Retinal pigment epithelial cell (primary cell): ENCODE data around the gene GPR63.
A peak's percentile ranks its signal among the peaks of the same experiment; 100 is the strongest.

Source experiments
- DNase-seq: peaks from one replicate; pipeline ENCODE4 v3.0.0-alpha.2; 2010; ENCODE audit warnings: low read depth
- H3K4me3 ChIP-seq: 2 replicates; pipeline ENCODE4 v1.5.1; 2011; ENCODE audit warnings: mild to moderate bottlenecking, low read length, control low read depth, moderate library complexity
- TF ChIP-seq, protein P1 (sequence below): conservative IDR thresholded peaks from 2 replicates; pipeline ENCODE4 v1.5.1; 2011; ENCODE audit warnings: low read depth, low read length, control low read depth, inconsistent platforms

GPR63 gene

DNA sequence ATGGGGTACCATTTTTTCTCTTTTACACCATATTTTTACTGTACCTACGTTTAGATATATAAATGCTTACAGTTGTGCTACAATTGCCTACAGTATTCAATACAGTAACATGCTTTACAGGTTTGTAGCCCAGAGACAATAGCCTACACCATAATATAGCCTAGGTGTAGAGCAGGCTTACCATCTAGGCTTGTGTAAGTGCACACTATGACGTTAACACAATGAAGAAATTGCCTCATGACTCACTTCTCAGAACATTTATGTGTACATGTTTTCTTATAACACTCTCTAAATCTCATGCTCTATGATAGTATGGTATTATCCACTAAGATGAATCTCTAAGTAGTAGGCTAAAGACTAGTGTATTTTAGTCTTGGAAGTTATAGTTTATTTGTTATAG is 13.5 kb downstream of the GPR63 start:
- no peak overlapping the region for H3K4me3 ChIP-seq
- DNase-seq: no peak
- TF ChIP-seq, protein P1, sequence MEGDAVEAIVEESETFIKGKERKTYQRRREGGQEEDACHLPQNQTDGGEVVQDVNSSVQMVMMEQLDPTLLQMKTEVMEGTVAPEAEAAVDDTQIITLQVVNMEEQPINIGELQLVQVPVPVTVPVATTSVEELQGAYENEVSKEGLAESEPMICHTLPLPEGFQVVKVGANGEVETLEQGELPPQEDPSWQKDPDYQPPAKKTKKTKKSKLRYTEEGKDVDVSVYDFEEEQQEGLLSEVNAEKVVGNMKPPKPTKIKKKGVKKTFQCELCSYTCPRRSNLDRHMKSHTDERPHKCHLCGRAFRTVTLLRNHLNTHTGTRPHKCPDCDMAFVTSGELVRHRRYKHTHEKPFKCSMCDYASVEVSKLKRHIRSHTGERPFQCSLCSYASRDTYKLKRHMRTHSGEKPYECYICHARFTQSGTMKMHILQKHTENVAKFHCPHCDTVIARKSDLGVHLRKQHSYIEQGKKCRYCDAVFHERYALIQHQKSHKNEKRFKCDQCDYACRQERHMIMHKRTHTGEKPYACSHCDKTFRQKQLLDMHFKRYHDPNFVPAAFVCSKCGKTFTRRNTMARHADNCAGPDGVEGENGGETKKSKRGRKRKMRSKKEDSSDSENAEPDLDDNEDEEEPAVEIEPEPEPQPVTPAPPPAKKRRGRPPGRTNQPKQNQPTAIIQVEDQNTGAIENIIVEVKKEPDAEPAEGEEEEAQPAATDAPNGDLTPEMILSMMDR: no peak

DNA sequence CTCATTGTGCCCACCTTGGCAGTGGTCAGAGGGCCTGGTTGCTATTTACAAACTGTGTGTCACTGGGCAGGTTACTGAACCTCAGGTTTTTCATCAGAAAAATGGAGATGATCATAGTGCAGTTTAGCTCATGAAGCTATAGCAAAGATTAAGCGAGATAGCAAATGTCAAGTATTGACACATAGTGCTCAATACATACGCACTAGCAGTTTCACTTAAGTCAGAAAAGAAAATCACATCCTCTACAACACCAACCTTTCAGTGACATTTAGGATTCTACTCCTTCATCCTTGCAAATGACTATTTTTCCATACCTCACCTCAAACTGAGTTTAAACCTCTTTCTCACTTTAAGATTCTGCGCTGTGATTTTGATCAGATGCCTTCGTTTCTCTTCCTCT is 16.2 kb downstream of the GPR63 start:
- no peak overlapping the region for H3K4me3 ChIP-seq
- DNase-seq: no peak
- TF ChIP-seq, protein P1: no peak

DNA sequence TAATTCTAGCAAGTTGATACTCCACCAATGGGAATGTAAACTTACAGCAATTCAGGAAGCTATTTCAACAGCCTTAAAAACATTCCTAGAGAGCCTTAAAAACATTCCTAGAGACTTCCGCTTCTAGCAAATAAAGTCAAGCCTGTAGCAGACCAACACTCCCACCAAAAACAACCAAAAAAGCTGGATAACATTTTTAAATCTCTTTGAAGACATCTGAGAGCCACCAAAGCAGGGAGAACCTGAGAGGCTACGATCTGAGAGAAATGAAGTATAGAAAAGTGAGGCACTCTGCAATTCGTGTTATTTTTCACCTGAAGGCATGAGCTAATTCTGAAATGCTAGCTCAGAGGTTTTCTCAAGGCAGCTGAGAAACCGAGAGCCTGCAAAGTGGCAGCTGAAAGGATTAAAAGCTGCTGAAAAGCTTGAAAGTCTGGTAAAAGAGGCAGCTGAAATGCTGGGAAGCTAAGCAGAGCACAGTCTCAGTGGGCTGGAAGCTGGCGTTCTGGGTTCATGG is 20.9 kb downstream of the GPR63 start:
- TF ChIP-seq, protein P1: no peak
- peak; percentile 68 for DNase-seq
- H3K4me3 ChIP-seq: peak overlapping the region; percentile 36

DNA sequence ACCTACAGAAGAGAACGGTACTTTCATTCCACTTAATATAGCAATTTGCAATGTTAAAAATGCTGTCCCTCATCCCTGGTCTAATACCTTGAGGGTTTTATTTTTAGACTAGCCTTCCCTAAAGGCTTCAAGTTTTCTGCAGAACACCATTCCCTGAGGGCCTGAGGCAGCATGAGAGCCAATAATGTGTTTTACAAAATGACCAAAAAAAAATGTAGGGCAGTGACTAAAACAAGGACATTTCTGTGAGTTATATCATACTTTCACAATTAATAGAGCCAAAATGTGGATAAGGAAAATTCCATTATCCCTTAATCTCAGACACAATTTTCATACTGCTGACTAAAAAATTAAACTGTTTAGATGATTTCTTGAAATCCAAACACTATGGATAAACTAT is 22.7 kb downstream of the GPR63 start:
- no peak for DNase-seq
- H3K4me3 ChIP-seq: no peak overlapping the region
- TF ChIP-seq, protein P1: no peak

DNA sequence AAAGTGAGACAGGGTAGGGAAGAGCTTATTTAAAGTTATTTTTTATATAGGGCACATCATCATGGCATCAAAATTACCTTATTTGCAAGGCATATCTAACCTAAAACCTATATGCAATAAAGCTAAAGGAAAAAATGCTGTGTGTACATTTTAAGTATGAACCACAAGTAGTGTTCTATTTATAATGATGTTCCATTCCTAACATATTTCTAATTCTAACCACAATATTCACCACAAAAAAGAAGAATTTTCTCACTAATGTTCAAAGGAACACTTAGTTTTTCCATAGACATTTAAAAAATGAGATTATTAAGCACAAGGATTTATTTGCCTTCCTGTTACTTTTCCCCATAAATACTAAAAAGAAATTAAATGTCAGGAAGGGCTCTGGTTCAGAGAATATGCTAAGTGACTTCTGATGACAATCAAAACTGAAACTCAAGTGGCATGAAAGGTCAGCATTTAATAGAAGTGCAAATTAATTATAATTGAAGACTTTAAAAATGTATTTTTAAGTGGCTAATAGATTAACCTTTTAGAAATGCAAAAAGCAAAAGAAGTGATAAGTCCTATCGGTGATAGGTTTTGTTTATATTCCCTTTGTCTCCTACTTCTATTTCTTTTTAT is 25.1 kb downstream of the GPR63 start:
- no peak for DNase-seq
- TF ChIP-seq, protein P1: no peak
- no peak overlapping the region for H3K4me3 ChIP-seq

DNA sequence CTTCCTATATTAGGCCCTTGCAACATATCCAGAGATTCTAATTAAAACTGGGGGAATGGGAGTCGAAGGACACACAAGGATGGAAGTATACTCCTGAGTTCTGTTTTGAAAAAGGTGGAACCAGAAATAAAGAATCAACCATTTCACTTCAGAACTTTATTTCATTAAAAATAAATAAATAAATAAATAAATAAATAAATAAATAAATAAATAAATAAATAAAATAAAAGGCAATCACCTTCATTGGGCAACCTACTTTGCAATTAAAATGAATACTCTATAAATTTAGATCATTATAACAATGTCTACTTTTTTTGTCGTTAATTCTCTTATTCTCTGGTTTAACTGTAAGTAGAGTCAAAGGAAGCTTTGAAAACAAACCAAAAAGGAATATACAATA is 25.6 kb downstream of the GPR63 start:
- TF ChIP-seq, protein P1: no peak
- H3K4me3 ChIP-seq: no peak overlapping the region

DNA sequence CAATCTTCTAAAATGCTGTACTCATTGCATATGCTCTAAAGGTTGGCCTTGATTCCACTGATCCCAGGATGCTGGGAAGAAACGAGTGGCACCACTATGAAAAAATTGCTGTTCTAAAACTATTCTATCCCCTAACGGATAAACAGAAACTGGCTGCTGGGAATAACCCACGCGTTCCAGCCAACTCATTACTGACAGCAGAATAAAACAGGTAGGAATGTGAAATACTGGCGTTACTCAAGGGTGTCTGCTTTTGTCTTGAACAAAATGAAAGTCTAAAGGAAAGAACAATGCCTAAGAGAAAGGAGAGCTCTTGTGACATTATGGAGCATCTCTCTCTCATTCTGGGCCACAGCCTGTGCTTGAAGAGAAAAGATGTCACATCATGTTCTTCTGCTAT is 26.1 kb downstream of the GPR63 start:
- no peak for DNase-seq
- TF ChIP-seq, protein P1: no peak

More for the DNA sequence above, 25.6 kb downstream of the GPR63 start:
- no peak for DNase-seq

More for the DNA sequence above, 26.1 kb downstream of the GPR63 start:
- no peak overlapping the region for H3K4me3 ChIP-seq
